Astrocyte of the spinal cord (primary cell): Measurements from ENCODE around the gene ITGB6.
A peak's percentile ranks its signal among the peaks of the same experiment; 100 is the strongest.

ENCODE experiments used
- DNase-seq: peaks from one replicate; pipeline ENCODE4 v3.0.0; 2011; ENCODE audit warnings: low read depth, low spot score
- H3K4me3 ChIP-seq: 2 replicates; pipeline ENCODE4 v1.5.1; 2011; ENCODE audit warnings: low read depth, mild to moderate bottlenecking, low read length, moderate library complexity
- in situ Hi-C: cut with HindIII; loops from 2 replicates; pipeline ENCODE4 v1.10.0; 2017; ENCODE audit warnings: low sequenced_read_pairs
- TF ChIP-seq, protein P1 (sequence below): IDR thresholded peaks from 2 replicates; pipeline ENCODE4 v1.5.1; 2012; ENCODE audit warnings: low read depth, mild to moderate bottlenecking, low read length, inconsistent platforms

The ITGB6 gene

GRCh38 chr2:160199683-160200389 lies at the start of gene ITGB6:
Gene ITGB6, minus strand, starts transcription at chr2:160200272. Its CDS starts 209 bp downstream, at chr2:160200063.
- in situ Hi-C loops: no loop called here
- TF ChIP-seq, protein P1, sequence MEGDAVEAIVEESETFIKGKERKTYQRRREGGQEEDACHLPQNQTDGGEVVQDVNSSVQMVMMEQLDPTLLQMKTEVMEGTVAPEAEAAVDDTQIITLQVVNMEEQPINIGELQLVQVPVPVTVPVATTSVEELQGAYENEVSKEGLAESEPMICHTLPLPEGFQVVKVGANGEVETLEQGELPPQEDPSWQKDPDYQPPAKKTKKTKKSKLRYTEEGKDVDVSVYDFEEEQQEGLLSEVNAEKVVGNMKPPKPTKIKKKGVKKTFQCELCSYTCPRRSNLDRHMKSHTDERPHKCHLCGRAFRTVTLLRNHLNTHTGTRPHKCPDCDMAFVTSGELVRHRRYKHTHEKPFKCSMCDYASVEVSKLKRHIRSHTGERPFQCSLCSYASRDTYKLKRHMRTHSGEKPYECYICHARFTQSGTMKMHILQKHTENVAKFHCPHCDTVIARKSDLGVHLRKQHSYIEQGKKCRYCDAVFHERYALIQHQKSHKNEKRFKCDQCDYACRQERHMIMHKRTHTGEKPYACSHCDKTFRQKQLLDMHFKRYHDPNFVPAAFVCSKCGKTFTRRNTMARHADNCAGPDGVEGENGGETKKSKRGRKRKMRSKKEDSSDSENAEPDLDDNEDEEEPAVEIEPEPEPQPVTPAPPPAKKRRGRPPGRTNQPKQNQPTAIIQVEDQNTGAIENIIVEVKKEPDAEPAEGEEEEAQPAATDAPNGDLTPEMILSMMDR: no peak
- H3K4me3 ChIP-seq: no peak within 1 kb of the TSS

GRCh38 chr2:160247296-160248035 lies 47.4 kb upstream of the ITGB6 start:
- TF ChIP-seq, protein P1: no peak
- in situ Hi-C loops: no loop called here
- H3K4me3 ChIP-seq: no peak overlapping the region
- no peak for DNase-seq

More at GRCh38 chr2:160199683-160200389, at the start of gene ITGB6:
- no peak for DNase-seq

GRCh38 chr2:160246356-160246755 lies 46.3 kb upstream of the ITGB6 start:
- peak; percentile 48 for DNase-seq
- TF ChIP-seq, protein P1: no peak
- H3K4me3 ChIP-seq: no peak overlapping the region
- in situ Hi-C loops: no loop called here

DNA sequence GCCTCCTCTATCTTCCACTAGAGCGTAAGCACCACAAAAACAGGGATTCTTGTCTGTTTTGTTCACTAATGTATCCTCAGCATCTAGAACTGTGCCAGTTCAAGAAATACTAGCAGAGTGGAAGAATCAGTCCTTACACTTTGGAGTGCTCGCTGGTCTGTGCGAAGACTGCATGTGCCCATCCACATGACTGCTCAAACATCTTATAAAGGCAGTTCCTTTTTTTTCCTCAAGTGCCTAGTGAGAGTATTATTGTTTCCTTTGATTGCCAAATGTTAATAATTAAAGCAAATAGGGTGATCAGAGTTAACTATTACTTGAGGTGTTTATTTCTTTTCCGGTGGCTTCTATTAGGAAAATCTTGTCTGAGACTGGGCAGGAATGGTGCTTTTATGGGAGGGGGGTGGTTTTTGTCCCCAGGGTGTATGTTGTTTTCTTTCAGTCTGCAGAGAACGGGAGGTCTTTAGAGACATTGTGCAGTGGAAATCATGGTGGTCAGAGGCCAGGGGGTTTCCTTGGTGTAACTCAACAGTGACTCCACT lies 45.6 kb upstream of the ITGB6 start:
- no peak overlapping the region for H3K4me3 ChIP-seq
- in situ Hi-C loops: no loop called here
- DNase-seq: no peak
- TF ChIP-seq, protein P1: no peak

DNA sequence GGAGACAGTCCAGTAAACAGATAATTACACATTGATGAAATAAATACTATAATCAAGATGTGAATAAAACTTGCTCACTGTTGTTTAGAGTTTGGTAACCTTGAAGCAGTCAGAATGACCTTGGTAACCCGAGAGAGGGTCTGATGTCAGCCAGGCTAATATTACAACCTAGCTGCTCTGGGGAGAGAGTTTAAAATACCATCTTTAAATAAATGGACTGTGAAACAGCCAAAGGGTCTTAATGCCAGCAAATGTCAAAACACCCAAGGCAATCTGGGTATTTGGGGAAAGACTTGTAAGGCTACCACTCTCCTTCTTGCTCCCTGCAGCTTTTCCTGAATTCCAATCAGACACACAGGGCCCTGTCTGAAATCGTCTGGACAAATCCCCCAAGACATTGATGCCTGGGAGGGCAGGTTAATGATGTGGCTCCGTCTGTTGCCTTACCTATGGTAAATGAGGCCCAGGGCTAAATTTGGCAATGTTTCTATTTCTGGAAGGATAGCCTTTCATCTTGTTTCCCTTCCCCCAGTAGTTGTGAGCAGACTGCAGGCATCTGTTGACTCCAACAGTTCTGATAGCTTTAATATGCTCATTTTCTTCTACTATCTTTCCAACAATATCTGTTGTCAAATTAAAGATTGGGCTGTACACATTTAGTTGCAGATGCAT lies 43.0 kb upstream of the ITGB6 start:
- no peak overlapping the region for H3K4me3 ChIP-seq
- no peak for DNase-seq
- TF ChIP-seq, protein P1: no peak
- in situ Hi-C loops: no loop called here

DNA sequence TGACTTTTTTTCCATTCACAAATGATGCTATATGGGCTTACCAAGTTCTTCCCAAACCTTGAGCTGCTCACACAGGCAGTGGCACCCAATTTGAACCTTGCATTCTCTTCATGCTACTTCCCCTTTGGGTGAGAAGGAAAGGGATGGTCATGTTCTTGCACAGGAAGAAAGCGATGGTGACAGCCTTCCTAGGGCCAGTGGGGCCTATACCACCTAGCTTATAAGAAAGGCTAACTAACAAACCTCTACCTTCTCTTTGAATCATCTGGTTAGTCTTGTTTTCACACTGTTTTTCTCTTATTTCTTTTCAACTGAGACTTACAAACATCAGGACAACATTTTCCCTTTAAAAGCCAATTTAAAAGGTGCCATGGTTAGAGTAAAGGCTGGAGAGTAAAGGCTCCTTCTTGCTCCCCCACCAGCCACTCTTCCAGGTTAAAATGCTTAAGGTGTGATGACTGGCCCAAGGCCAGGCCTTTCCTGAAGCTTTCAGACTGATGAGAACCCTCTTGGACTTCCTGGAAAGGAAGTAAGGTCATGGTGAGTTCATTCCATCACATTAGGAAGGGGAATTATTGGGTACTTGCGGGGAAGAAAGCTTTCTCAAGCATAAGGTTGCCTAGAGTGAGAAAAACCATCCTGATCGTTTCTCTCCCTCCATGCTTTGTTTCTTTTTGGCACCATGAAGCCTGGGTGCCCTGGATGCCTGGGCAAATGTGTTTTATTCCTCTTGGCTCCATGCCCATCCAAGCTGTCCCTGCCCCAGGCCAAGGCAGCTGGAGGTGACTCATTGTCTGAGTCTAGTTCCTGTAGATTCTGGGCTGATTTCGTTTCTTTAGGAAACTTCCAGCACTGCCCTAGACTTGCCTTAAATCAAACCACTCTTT lies 41.4 kb upstream of the ITGB6 start:
- peak; percentile 91 for DNase-seq
- in situ Hi-C loops: no loop called here
- no peak overlapping the region for H3K4me3 ChIP-seq
- TF ChIP-seq, protein P1: no peak
